Measurements from ENCODE around the gene DNM1L. TPM values are rescaled to one million over a fixed set of nuclear protein-coding genes. Genes with fewer than 3 reads are reported as not detected.

Gene DNM1L
- total and polyA plus RNA-seq, 2 donors (not counting 3 experiments of a cell fraction or from before 2014, with no cell fraction given): 24.6 to 103 TPM

DNA sequence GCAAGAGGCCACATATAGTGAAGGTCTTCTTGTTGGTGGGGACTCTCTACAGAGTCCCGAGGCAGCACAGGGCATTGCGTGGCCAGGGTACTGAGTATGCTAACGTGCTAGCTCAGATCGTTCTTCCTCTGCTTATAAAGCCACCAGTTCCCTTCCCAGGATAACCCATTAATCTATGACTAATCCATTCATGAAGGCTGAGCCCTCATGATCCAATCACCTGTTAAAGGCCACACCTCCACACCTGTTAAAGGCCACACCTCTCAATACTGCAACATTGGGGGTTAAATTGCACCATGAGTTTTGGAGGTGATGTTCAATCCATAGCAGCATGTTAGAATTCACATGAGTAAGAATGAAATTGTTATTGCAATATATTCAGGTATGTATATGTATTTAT is 89.4 kb downstream of the DNM1L start:
- Histone ChIP-seq H4K20me1 (replicated peaks; ENCODE audit: control insufficient read depth, extremely low read depth, insufficient read depth, low read length) (no peaks in the 10 kb centered on the region), H3K4me3 (replicated peaks in 1 of 3; ENCODE audit: insufficient read depth in 1 of 3, low read depth in 1 of 3, low read length in 3 of 3) (no peak overlapping the region), H3K4me1 (ENCODE audit: control insufficient read depth, extremely low read depth, insufficient read depth, low read length) (no peaks in the 10 kb centered on the region), H3K4me2 (ENCODE audit: insufficient read depth, low read length) (no peak overlapping the region), H3K9me1 (replicated peaks; ENCODE audit: control insufficient read depth, extremely low read depth, insufficient read depth, low read length) (no peaks in the 10 kb centered on the region), H3K9ac (replicated peaks; ENCODE audit: extremely low read depth, insufficient read depth, low read length) (no peak overlapping the region), H3K27ac (ENCODE audit: insufficient read depth, low read depth, low read length) (no peak overlapping the region), H2AFZ (ENCODE audit: low read depth, low read length) (no peak overlapping the region), H3K79me2 (ENCODE audit: control insufficient read depth, insufficient read depth, low read length) (no peaks in the 10 kb centered on the region), H3K9me3 (replicated peaks; ENCODE audit: control insufficient read depth, insufficient read depth, low read length) (no peaks in the 10 kb centered on the region), H3K27me3 (ENCODE audit: control insufficient read depth in 2 of 2, insufficient read depth in 2 of 2, low read length in 2 of 2) (peaks cover 2 to 6% of the 10 kb centered on the region in 2 experiments), H3K36me3 (ENCODE audit: control insufficient read depth in 2 of 2, extremely low read depth in 1 of 2, insufficient read depth in 2 of 2, low read length in 2 of 2) (no peaks in the 10 kb centered on the region)
- ChIA-PET CTCF (interaction anchor here (1.0 kb wide), 1 partner anchor 10 kb away, joined by 3 read pairs; no protein-coding TSS in a partner anchor), POLR2A (no interaction called here)
- intact Hi-C loops (cut with micrococcal nuclease) (no loop called here), dilution Hi-C loops (cut with MboI; ENCODE audit: extremely low pct_ligation_motif_present, low sequenced_read_pairs) (no loop called here)
- FAIRE-seq (no peak), DNase-seq (ENCODE audit: low read depth, low spot score) (no peak)
- TF ChIP-seq POLR2A (IDR thresholded peaks at IDR 0.05; ENCODE audit: low read depth, low read length) (no peak), JUN (IDR thresholded peaks at IDR 0.05; ENCODE audit: borderline replicate concordance, insufficient read depth, insufficient read length, low read depth) (no peak), MYC (IDR thresholded peaks at IDR 0.05; ENCODE audit: low read depth, low read length) (no peak), POLR2AphosphoS5 (IDR thresholded peaks at IDR 0.05; ENCODE audit: insufficient read depth, low read depth, low read length) (no peak), MAX (IDR thresholded peaks at IDR 0.05; ENCODE audit: insufficient read depth, insufficient read length) (no peak), EZH2 (IDR thresholded peaks at IDR 0.05; ENCODE audit: borderline replicate concordance, low read depth, low read length, severe bottlenecking) (no peak), GATA2 (IDR thresholded peaks at IDR 0.05; ENCODE audit: insufficient read depth, insufficient read length, low read depth, low read length) (no peak)
- TF ChIP-seq, protein P1, sequence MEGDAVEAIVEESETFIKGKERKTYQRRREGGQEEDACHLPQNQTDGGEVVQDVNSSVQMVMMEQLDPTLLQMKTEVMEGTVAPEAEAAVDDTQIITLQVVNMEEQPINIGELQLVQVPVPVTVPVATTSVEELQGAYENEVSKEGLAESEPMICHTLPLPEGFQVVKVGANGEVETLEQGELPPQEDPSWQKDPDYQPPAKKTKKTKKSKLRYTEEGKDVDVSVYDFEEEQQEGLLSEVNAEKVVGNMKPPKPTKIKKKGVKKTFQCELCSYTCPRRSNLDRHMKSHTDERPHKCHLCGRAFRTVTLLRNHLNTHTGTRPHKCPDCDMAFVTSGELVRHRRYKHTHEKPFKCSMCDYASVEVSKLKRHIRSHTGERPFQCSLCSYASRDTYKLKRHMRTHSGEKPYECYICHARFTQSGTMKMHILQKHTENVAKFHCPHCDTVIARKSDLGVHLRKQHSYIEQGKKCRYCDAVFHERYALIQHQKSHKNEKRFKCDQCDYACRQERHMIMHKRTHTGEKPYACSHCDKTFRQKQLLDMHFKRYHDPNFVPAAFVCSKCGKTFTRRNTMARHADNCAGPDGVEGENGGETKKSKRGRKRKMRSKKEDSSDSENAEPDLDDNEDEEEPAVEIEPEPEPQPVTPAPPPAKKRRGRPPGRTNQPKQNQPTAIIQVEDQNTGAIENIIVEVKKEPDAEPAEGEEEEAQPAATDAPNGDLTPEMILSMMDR (IDR thresholded peaks at IDR 0.05; ENCODE audit: extremely low read depth in 1 of 2, insufficient read depth in 1 of 2, low read depth in 1 of 2, low read length in 2 of 2): no peak
- BruUV-seq (replicated peaks): no TSS peak

All from endothelial cell of umbilical vein (primary cell).